K562 (cell line): ENCODE measurements around the gene RRAGD. TPM values are rescaled to one million over a fixed set of nuclear protein-coding genes. Genes with fewer than 3 reads are reported as not detected.

ENCODE experiments used
- BMI1 ChIP-seq: fragments of 150-350 bp; IDR thresholded peaks from 2 replicates; pipeline ENCODE4 v1.6.1; 2014; ENCODE audit warnings: low read length
- ETV6 ChIP-seq, 3 experiments: fragments of 150-350 bp in 1 of 3; sonication (generic) in 1 of 3; formaldehyde crosslinking in 1 of 3; IDR thresholded peaks; 2 replicates each; pipeline versions ENCODE4 v1.6.1 to v1.8.0; 2014 to 2022; ENCODE audit warnings: borderline replicate concordance in 2 of 3, low read depth in 2 of 3, antibody characterized with exemption in 1 of 3, low read length in 1 of 3, mild to moderate bottlenecking in 1 of 3, missing genetic modification reagents in 1 of 3
- KAT2B ChIP-seq: IDR thresholded peaks from one replicate; pipeline ENCODE4 v1.6.1; 2012; ENCODE audit warnings: low read depth, mild to moderate bottlenecking, control low read depth, inconsistent platforms, low read length, moderate library complexity
- RBM22 ChIP-seq: fragments of 200-400 bp; formaldehyde crosslinking; IDR thresholded peaks from 2 replicates; pipeline ENCODE4 v1.6.1; 2018; ENCODE audit warnings: low read length, low read depth; ENCODE audit not compliant: poor library complexity, severe bottlenecking
- SIRT6 ChIP-seq: IDR thresholded peaks from one replicate; pipeline ENCODE4 v1.6.1; 2012; ENCODE audit warnings: low read depth, mild to moderate bottlenecking, control low read depth, inconsistent platforms, low read length, moderate library complexity
- TGIF2 ChIP-seq: sonication (generic); formaldehyde crosslinking; IDR thresholded peaks from 2 replicates; pipeline ENCODE4 v1.8.1; 2022; ENCODE audit warnings: mild to moderate bottlenecking, missing genetic modification reagents, moderate library complexity
- ZBED1 ChIP-seq: IDR thresholded peaks from 2 replicates; pipeline ENCODE4 v1.6.1; 2014
- ZNF57 ChIP-seq: fragments of 450-650 bp; formaldehyde crosslinking; IDR thresholded peaks from 2 replicates; pipeline ENCODE4 v1.4.0; 2020; ENCODE audit warnings: mild to moderate bottlenecking, moderate library complexity
- polyA plus RNA-seq, 8 experiments: library from polyadenylated mRNA; depleted of rRNA in 4 of 8; stranded (reverse) in 5 of 8; unstranded in 3 of 8; fragments of >200 nt; fragmentation: Nextera tagmentation in 2 of 8; fragmentation: Illumina TruSeq in 1 of 8; extraction: Ambion mirVana in 2 of 8; extraction: Trizol in 1 of 8; gene quantifications; 2 replicates each; pipeline versions ENCODE4 v1.2.1 to v1.2.3, GENCODE V29; 2011 to 2014; ENCODE audit warnings: inconsistent platforms in 1 of 8, missing spikeins in 1 of 8
- total RNA-seq, 7 experiments: library from RNA; depleted of rRNA in 6 of 7; stranded (reverse); fragments of >200 nt in 6 of 7; fragmentation: Illumina TruSeq in 2 of 7; extraction: Trizol in 2 of 7; gene quantifications; 2 replicates each; pipeline versions ENCODE4 v1.2.1 to v1.2.3, GENCODE V29; 2011 to 2021; ENCODE audit warnings: low replicate concordance in 1 of 7
- TF ChIP-seq, protein P1 (sequence below): sonication (generic); formaldehyde crosslinking; IDR thresholded peaks from 2 replicates; pipeline ENCODE4 v1.8.0; 2022; ENCODE audit warnings: missing genetic modification reagents, mild to moderate bottlenecking, borderline replicate concordance

Gene RRAGD
- total and polyA plus RNA-seq, 9 of the 15 experiments (the other 6 are each of a cell fraction or from before 2014, with no cell fraction given), result 0.03 to 0.07 (median 0.04) TPM; not detected in 6

DNA sequence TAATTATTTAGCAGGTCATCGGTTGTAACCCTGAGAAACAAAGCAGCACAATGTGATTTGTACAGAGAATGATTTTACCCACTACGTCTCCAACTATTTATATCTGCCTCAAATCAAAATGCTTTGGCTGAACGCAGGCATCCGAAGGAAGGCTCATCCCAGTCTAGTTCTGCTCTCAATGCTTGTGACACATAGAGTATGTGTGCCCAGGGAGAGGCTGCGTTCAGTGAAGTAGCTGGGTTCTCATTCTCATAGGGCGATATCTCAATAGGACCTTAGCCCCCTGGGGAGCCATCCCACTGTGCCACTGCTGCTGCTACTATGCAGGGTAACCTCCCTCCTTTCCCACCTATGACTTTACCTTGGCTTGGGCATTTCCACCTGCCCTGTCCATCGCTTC lies 97.4 kb downstream of the RRAGD start (continued):
- TF ChIP-seq, protein P1, sequence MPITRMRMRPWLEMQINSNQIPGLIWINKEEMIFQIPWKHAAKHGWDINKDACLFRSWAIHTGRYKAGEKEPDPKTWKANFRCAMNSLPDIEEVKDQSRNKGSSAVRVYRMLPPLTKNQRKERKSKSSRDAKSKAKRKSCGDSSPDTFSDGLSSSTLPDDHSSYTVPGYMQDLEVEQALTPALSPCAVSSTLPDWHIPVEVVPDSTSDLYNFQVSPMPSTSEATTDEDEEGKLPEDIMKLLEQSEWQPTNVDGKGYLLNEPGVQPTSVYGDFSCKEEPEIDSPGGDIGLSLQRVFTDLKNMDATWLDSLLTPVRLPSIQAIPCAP (CRISPR knock-in tag), result no peak
- no peak for TF ChIP-seq TGIF2 (CRISPR knock-in tag)
- no peak for TF ChIP-seq ZBED1
- no peak for TF ChIP-seq SIRT6
- no peak for TF ChIP-seq RBM22
- TF ChIP-seq KAT2B, result no peak
- TF ChIP-seq BMI1, result no peak
- no peak for TF ChIP-seq ZNF57 (CRISPR knock-in tag)
- TF ChIP-seq ETV6 (IDR thresholded peaks at IDR 0.05; ENCODE audit: borderline replicate concordance in 1 of 2, low read depth in 2 of 2, low read length in 1 of 2), result no peak
- no peak for TF ChIP-seq ETV6 (CRISPR knock-in tag; IDR thresholded peaks at IDR 0.05; ENCODE audit: borderline replicate concordance)
- TF ChIP-seq, all 486 proteins: peak for 0

Other genes with a start within 250 kb of the RRAGD start
- gene GABRR1, start 194.9 kb downstream of the RRAGD start, total RNA-seq (2014; rRNA removed), result not detected in 2 replicates
- not detected in 2 replicates for gene GABRR1, start 194.9 kb downstream of the RRAGD start, total RNA-seq (2014; rRNA removed; fragmentation: Illumina TruSeq; extraction: Trizol)
- gene GABRR1, start 194.9 kb downstream of the RRAGD start, total RNA-seq (2015; rRNA removed; fragmentation: Illumina TruSeq; extraction: Trizol), result not detected in 2 replicates
- not detected in 2 replicates for gene GABRR1, start 194.9 kb downstream of the RRAGD start, total RNA-seq (2021)
- gene GABRR1, start 194.9 kb downstream of the RRAGD start, polyA plus RNA-seq (2011; rRNA removed), result not detected in 2 replicates
- gene GABRR1, start 194.9 kb downstream of the RRAGD start, polyA plus RNA-seq (2014; fragmentation: Illumina TruSeq; extraction: Trizol), result not detected in 2 replicates
- not detected for gene GABRR1, start 194.9 kb downstream of the RRAGD start, polyA plus RNA-seq (2014; fragmentation: Nextera tagmentation; extraction: Ambion mirVana)
- gene GABRR1, start 194.9 kb downstream of the RRAGD start, polyA plus RNA-seq (2014; rRNA removed), result 0.03 TPM in 1 of 2 replicates, not detected in the other
- not detected in 2 replicates for gene GABRR2, start 97.0 kb downstream of the RRAGD start, total RNA-seq (2014; rRNA removed)
- not detected in 2 replicates for gene GABRR2, start 97.0 kb downstream of the RRAGD start, total RNA-seq (2014; rRNA removed; fragmentation: Illumina TruSeq; extraction: Trizol)
- not detected in 2 replicates for gene GABRR2, start 97.0 kb downstream of the RRAGD start, total RNA-seq (2015; rRNA removed; fragmentation: Illumina TruSeq; extraction: Trizol)
- not detected in 2 replicates for gene GABRR2, start 97.0 kb downstream of the RRAGD start, total RNA-seq (2021)
- gene GABRR2, start 97.0 kb downstream of the RRAGD start, polyA plus RNA-seq (2011; rRNA removed), result 0.10 and 0.18 TPM in 2 replicates
- gene GABRR2, start 97.0 kb downstream of the RRAGD start, polyA plus RNA-seq (2014; fragmentation: Illumina TruSeq; extraction: Trizol), result 0.13 TPM in 1 of 2 replicates, not detected in the other
- gene GABRR2, start 97.0 kb downstream of the RRAGD start, polyA plus RNA-seq (2014; fragmentation: Nextera tagmentation; extraction: Ambion mirVana), result not detected
- gene GABRR2, start 97.0 kb downstream of the RRAGD start, polyA plus RNA-seq (2014; rRNA removed), result 0.09 TPM in 1 of 2 replicates, not detected in the other
- gene UBE2J1, start 59.6 kb downstream of the RRAGD start, total RNA-seq (2014; rRNA removed), result 19.6 and 19.7 TPM in 2 replicates
- 27.2 and 30.0 TPM in 2 replicates for gene UBE2J1, start 59.6 kb downstream of the RRAGD start, total RNA-seq (2014; rRNA removed; fragmentation: Illumina TruSeq; extraction: Trizol)
- gene UBE2J1, start 59.6 kb downstream of the RRAGD start, total RNA-seq (2015; rRNA removed; fragmentation: Illumina TruSeq; extraction: Trizol), result 25.8 and 28.5 TPM in 2 replicates
- 22.0 and 22.4 TPM in 2 replicates for gene UBE2J1, start 59.6 kb downstream of the RRAGD start, total RNA-seq (2021)
- 25.8 and 32.6 TPM in 2 replicates for gene UBE2J1, start 59.6 kb downstream of the RRAGD start, polyA plus RNA-seq (2011; rRNA removed)
- 24.6 and 28.9 TPM in 2 replicates for gene UBE2J1, start 59.6 kb downstream of the RRAGD start, polyA plus RNA-seq (2014; fragmentation: Illumina TruSeq; extraction: Trizol)
- gene UBE2J1, start 59.6 kb downstream of the RRAGD start, polyA plus RNA-seq (2014; fragmentation: Nextera tagmentation; extraction: Ambion mirVana), result 10 to 100 TPM; 11.6 to 14.9 TPM
- 18.8 and 20.6 TPM in 2 replicates for gene UBE2J1, start 59.6 kb downstream of the RRAGD start, polyA plus RNA-seq (2014; rRNA removed)
- not detected in 2 replicates for gene ANKRD6, start 20.9 kb upstream of the RRAGD start, total RNA-seq (2014; rRNA removed)
- 0.22 TPM in 1 of 2 replicates, not detected in the other for gene ANKRD6, start 20.9 kb upstream of the RRAGD start, total RNA-seq (2014; rRNA removed; fragmentation: Illumina TruSeq; extraction: Trizol)
- not detected in 2 replicates for gene ANKRD6, start 20.9 kb upstream of the RRAGD start, total RNA-seq (2015; rRNA removed; fragmentation: Illumina TruSeq; extraction: Trizol)
- 0.13 TPM in 1 of 2 replicates, not detected in the other for gene ANKRD6, start 20.9 kb upstream of the RRAGD start, total RNA-seq (2021)
- gene ANKRD6, start 20.9 kb upstream of the RRAGD start, polyA plus RNA-seq (2011; rRNA removed), result 0.08 and 0.23 TPM in 2 replicates
- gene ANKRD6, start 20.9 kb upstream of the RRAGD start, polyA plus RNA-seq (2014; fragmentation: Illumina TruSeq; extraction: Trizol), result not detected in 2 replicates
- gene ANKRD6, start 20.9 kb upstream of the RRAGD start, polyA plus RNA-seq (2014; fragmentation: Nextera tagmentation; extraction: Ambion mirVana), result under 1 TPM; 0.04 TPM
- 1.3 TPM in 1 of 2 replicates, not detected in the other for gene ANKRD6, start 20.9 kb upstream of the RRAGD start, polyA plus RNA-seq (2014; rRNA removed)
- gene LYRM2, start 226.5 kb upstream of the RRAGD start, total RNA-seq (2014; rRNA removed), result 13.9 and 17.8 TPM in 2 replicates
- gene LYRM2, start 226.5 kb upstream of the RRAGD start, total RNA-seq (2014; rRNA removed; fragmentation: Illumina TruSeq; extraction: Trizol), result 42.9 and 50.0 TPM in 2 replicates
- 28.4 and 36.0 TPM in 2 replicates for gene LYRM2, start 226.5 kb upstream of the RRAGD start, total RNA-seq (2015; rRNA removed; fragmentation: Illumina TruSeq; extraction: Trizol)
- 35.7 and 36.8 TPM in 2 replicates for gene LYRM2, start 226.5 kb upstream of the RRAGD start, total RNA-seq (2021)
- 34.3 and 56.0 TPM in 2 replicates for gene LYRM2, start 226.5 kb upstream of the RRAGD start, polyA plus RNA-seq (2011; rRNA removed)
- 44.9 and 49.0 TPM in 2 replicates for gene LYRM2, start 226.5 kb upstream of the RRAGD start, polyA plus RNA-seq (2014; fragmentation: Illumina TruSeq; extraction: Trizol)
- 100 to 1,000 TPM; 101 to 115 TPM for gene LYRM2, start 226.5 kb upstream of the RRAGD start, polyA plus RNA-seq (2014; fragmentation: Nextera tagmentation; extraction: Ambion mirVana)
- gene LYRM2, start 226.5 kb upstream of the RRAGD start, polyA plus RNA-seq (2014; rRNA removed), result 25.3 and 30.9 TPM in 2 replicates